ENCODE results near the gene MRAP.

Gene MRAP

GRCh38 chr21:32329776-32330175, 31.1 kb downstream of the MRAP start:
- TF ChIP-seq CTCF (IDR thresholded peaks at IDR 0.05; ENCODE audit: low read depth, low read length, missing control alignments), result no peak
- H3K4me3 ChIP-seq (ENCODE audit: low read depth, low read length), result no peak overlapping the region
- no peak for DNase-seq (ENCODE audit: low read depth)

- TF ChIP-seq CTCF (IDR thresholded peaks at IDR 0.05; ENCODE audit: low read depth, low read length, missing control alignments), result no peak
- no peak overlapping the region for H3K4me3 ChIP-seq (ENCODE audit: low read depth, low read length)
- no peak for DNase-seq (ENCODE audit: low read depth)
Measured at GRCh38 chr21:32330784-32331311, 32.2 kb downstream of the MRAP start.

- no peak for TF ChIP-seq CTCF (IDR thresholded peaks at IDR 0.05; ENCODE audit: low read depth, low read length, missing control alignments)
- DNase-seq (ENCODE audit: low read depth), result no peak
- H3K4me3 ChIP-seq (ENCODE audit: low read depth, low read length), result no peak overlapping the region
Measured at GRCh38 chr21:32331444-32332305, 33.0 kb downstream of the MRAP start.

- H3K4me3 ChIP-seq (ENCODE audit: low read depth, low read length), result no peak overlapping the region
- TF ChIP-seq CTCF (IDR thresholded peaks at IDR 0.05; ENCODE audit: low read depth, low read length, missing control alignments), result no peak
- no peak for DNase-seq (ENCODE audit: low read depth)
Measured at GRCh38 chr21:32332463-32332951, 33.9 kb downstream of the MRAP start.

GRCh38 chr21:32333953-32334673, 35.5 kb downstream of the MRAP start:
- no peak for DNase-seq (ENCODE audit: low read depth)
- TF ChIP-seq CTCF (IDR thresholded peaks at IDR 0.05; ENCODE audit: low read depth, low read length, missing control alignments), result no peak
- H3K4me3 ChIP-seq (ENCODE audit: low read depth, low read length), result no peak overlapping the region

- TF ChIP-seq CTCF (IDR thresholded peaks at IDR 0.05; ENCODE audit: low read depth, low read length, missing control alignments), result no peak
- no peak overlapping the region for H3K4me3 ChIP-seq (ENCODE audit: low read depth, low read length)
- DNase-seq (ENCODE audit: low read depth), result no peak
Measured at GRCh38 chr21:32334980-32335531, 36.4 kb downstream of the MRAP start.

All from GM12864 (cell line).